HepG2 (cell line): ENCODE data around the gene GCNT4. TPM values are rescaled to one million over a fixed set of nuclear protein-coding genes. Genes with fewer than 3 reads are reported as not detected.

ENCODE experiments used
- ARNT2 ChIP-seq: sonication (generic); formaldehyde crosslinking; IDR thresholded peaks from 2 replicates; pipeline ENCODE4 v1.8.0; 2022; ENCODE audit warnings: mild to moderate bottlenecking, low read depth, missing genetic modification reagents, moderate library complexity
- KLF12 ChIP-seq: sonication (generic); formaldehyde crosslinking; IDR thresholded peaks from 2 replicates; pipeline ENCODE4 v1.4.0; 2020; ENCODE audit warnings: missing genetic modification reagents, borderline replicate concordance
- MAFK ChIP-seq, 2 experiments: IDR thresholded peaks in 1 of 2; conservative IDR thresholded peaks in 1 of 2; 2 replicates each; pipeline ENCODE4 v1.6.1; 2011; ENCODE audit warnings: improper control_type of control experiment in 2 of 2, low read length in 2 of 2
- MBD4 ChIP-seq: IDR thresholded peaks from 2 replicates; pipeline ENCODE4 v1.6.1; 2012; ENCODE audit warnings: low read length, inconsistent platforms, borderline replicate concordance
- MLLT10 ChIP-seq: sonication (generic); formaldehyde crosslinking; IDR thresholded peaks from 2 replicates; pipeline ENCODE4 v1.4.0; 2020; ENCODE audit warnings: missing genetic modification reagents
- NAIF1 ChIP-seq: sonication (generic); formaldehyde crosslinking; IDR thresholded peaks from 2 replicates; pipeline ENCODE4 v1.5.0; 2020; ENCODE audit warnings: mild to moderate bottlenecking, missing genetic modification reagents, borderline replicate concordance
- POGZ ChIP-seq: sonication (generic); formaldehyde crosslinking; IDR thresholded peaks from 2 replicates; pipeline ENCODE4 v1.4.0; 2020; ENCODE audit warnings: mild to moderate bottlenecking, missing genetic modification reagents
- REL ChIP-seq: sonication (generic); formaldehyde crosslinking; conservative IDR thresholded peaks from 2 replicates; pipeline ENCODE4 v1.8.0; 2022; ENCODE audit warnings: mild to moderate bottlenecking, missing genetic modification reagents, moderate library complexity
- SP5 ChIP-seq: IDR thresholded peaks from 2 replicates; pipeline ENCODE4 v1.6.1; 2016; ENCODE audit warnings: low read depth, borderline replicate concordance
- STAG1 ChIP-seq: sonication (generic); formaldehyde crosslinking; IDR thresholded peaks from 2 replicates; pipeline ENCODE4 v1.4.0; 2020; ENCODE audit warnings: missing genetic modification reagents
- YY1 ChIP-seq: IDR thresholded peaks from 2 replicates; pipeline ENCODE4 v1.6.1; 2011; ENCODE audit warnings: low read length, low read depth, moderate library complexity, mild to moderate bottlenecking; ENCODE audit not compliant: insufficient read depth, insufficient replicate concordance
- ZBTB38 ChIP-seq: sonication (generic); formaldehyde crosslinking; IDR thresholded peaks from 2 replicates; pipeline ENCODE4 v1.5.1; 2020; ENCODE audit warnings: mild to moderate bottlenecking, missing genetic modification reagents
- ZNF225 ChIP-seq: sonication (generic); formaldehyde crosslinking; IDR thresholded peaks from 2 replicates; pipeline ENCODE4 v1.4.0; 2020; ENCODE audit warnings: mild to moderate bottlenecking, missing genetic modification reagents
- ZNF282 ChIP-seq: fragments of 450-650 bp; IDR thresholded peaks from 2 replicates; pipeline ENCODE4 v1.6.1; 2018; ENCODE audit not compliant: partially characterized antibody
- ZNF383 ChIP-seq: sonication (generic); formaldehyde crosslinking; IDR thresholded peaks from 2 replicates; pipeline ENCODE4 v1.4.0; 2020; ENCODE audit warnings: missing genetic modification reagents, mild to moderate bottlenecking, borderline replicate concordance
- ZNF605 ChIP-seq: sonication (generic); formaldehyde crosslinking; IDR thresholded peaks from 2 replicates; pipeline ENCODE4 v1.8.0; 2022; ENCODE audit warnings: mild to moderate bottlenecking, missing genetic modification reagents
- polyA plus RNA-seq, 8 experiments: library from polyadenylated mRNA; depleted of rRNA in 3 of 8; stranded (reverse) in 7 of 8; unstranded in 1 of 8; fragments of >200 nt; fragmentation: Illumina TruSeq in 4 of 8; extraction: Trizol in 4 of 8; gene quantifications; 2 replicates each; pipeline versions ENCODE4 v1.2.1 to v1.2.3, GENCODE V29; 2011 to 2016; ENCODE audit warnings: low read depth in 4 of 8, missing spikeins in 1 of 8, mixed read lengths in 1 of 8; ENCODE audit not compliant: insufficient read depth in 1 of 8
- total RNA-seq, 5 experiments: library from RNA; depleted of rRNA; stranded (reverse); fragments of >200 nt; fragmentation: Illumina TruSeq; extraction: Trizol; gene quantifications; 2 replicates each; pipeline ENCODE4 v1.2.3, GENCODE V29; 2016; ENCODE audit warnings: low read depth in 1 of 5
- TF ChIP-seq, protein P1 (sequence below): sonication (generic); formaldehyde crosslinking; IDR thresholded peaks from 2 replicates; pipeline ENCODE4 v1.4.0; 2020; ENCODE audit warnings: mild to moderate bottlenecking, missing genetic modification reagents
- TF ChIP-seq, protein P2 (sequence below): sonication (generic); formaldehyde crosslinking; IDR thresholded peaks from 2 replicates; pipeline ENCODE4 v1.8.0; 2022; ENCODE audit warnings: mild to moderate bottlenecking, missing genetic modification reagents, borderline replicate concordance
- TF ChIP-seq, protein P3 (sequence below): sonication (generic); formaldehyde crosslinking; IDR thresholded peaks from 2 replicates; pipeline ENCODE4 v1.8.0; 2022; ENCODE audit warnings: mild to moderate bottlenecking, missing genetic modification reagents, moderate library complexity
- TF ChIP-seq, protein P4 (sequence below): sonication (generic); IDR thresholded peaks from 2 replicates; pipeline ENCODE4 v1.6.1; 2016; ENCODE audit warnings: low read depth, borderline replicate concordance
- TF ChIP-seq, protein P5 (sequence below): IDR thresholded peaks from 2 replicates; pipeline ENCODE4 v1.6.1; 2012; ENCODE audit warnings: low read length, improper control_type of control experiment

GCNT4 gene
- total and polyA plus RNA-seq, 2 of the 13 experiments (the other 11 are each of a cell fraction or from before 2014, with no cell fraction given), result 0.22 to 0.38 TPM

DNA sequence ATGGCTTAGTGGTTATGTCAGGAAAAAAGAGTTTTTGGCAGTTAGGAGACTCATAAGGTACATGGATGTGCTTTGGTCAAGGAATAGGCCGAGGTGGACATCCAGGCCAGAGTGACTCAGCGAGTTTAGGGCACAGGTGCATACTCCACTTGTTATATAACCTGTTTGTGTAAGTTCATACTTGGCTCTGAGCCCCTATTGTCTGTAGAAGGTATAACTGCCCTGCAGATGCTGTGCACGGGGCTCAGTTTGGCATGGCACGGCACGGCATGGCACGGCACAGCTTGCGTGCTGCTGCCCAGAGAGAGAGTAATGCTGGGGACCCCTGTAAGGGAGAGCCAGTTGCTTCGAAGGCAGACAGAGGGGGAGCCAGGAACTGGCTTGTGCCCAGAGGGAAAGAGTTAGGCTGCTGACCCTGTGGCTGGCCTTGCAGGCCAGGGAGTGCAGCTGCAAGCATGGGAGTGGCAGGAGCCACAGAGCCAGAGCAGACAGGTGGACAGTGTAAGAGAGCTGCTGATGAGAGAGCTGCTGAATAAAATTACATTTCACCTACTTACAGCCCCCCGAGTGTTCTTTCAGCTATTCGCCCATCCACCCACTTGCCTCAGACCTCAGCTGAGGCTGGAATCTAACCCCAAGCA, 32.2 kb downstream of the GCNT4 start (continued):
- TF ChIP-seq YY1 (no peak), KLF12 (no peak), MBD4 (no peak), MLLT10 (CRISPR knock-in tag) (no peak), ZNF605 (no peak), ZBTB38 (CRISPR knock-in tag) (peak; percentile 45; the same call in 1 of the 2 replicates), ZNF225 (CRISPR knock-in tag) (no peak), POGZ (CRISPR knock-in tag) (peak; percentile 90), ARNT2 (no peak), NAIF1 (CRISPR knock-in tag) (no peak), SP5 (no peak), MAFK (conservative IDR thresholded peaks at IDR 0.05 in 1 of 2, IDR thresholded peaks at IDR 0.05 in 1 of 2; ENCODE audit: low read length in 2 of 2) (peak; percentile 44; a peak in 2 of 4 replicates), ZNF383 (CRISPR knock-in tag) (no peak), REL (no peak), ZNF282 (no peak), STAG1 (CRISPR knock-in tag) (no peak)
- TF ChIP-seq, protein P1, sequence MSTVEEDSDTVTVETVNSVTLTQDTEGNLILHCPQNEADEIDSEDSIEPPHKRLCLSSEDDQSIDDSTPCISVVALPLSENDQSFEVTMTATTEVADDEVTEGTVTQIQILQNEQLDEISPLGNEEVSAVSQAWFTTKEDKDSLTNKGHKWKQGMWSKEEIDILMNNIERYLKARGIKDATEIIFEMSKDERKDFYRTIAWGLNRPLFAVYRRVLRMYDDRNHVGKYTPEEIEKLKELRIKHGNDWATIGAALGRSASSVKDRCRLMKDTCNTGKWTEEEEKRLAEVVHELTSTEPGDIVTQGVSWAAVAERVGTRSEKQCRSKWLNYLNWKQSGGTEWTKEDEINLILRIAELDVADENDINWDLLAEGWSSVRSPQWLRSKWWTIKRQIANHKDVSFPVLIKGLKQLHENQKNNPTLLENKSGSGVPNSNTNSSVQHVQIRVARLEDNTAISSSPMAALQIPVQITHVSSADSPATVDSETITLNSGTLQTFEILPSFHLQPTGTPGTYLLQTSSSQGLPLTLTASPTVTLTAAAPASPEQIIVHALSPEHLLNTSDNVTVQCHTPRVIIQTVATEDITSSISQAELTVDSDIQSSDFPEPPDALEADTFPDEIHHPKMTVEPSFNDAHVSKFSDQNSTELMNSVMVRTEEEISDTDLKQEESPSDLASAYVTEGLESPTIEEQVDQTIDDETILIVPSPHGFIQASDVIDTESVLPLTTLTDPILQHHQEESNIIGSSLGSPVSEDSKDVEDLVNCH (CRISPR knock-in tag), result no peak
- TF ChIP-seq, protein P2, sequence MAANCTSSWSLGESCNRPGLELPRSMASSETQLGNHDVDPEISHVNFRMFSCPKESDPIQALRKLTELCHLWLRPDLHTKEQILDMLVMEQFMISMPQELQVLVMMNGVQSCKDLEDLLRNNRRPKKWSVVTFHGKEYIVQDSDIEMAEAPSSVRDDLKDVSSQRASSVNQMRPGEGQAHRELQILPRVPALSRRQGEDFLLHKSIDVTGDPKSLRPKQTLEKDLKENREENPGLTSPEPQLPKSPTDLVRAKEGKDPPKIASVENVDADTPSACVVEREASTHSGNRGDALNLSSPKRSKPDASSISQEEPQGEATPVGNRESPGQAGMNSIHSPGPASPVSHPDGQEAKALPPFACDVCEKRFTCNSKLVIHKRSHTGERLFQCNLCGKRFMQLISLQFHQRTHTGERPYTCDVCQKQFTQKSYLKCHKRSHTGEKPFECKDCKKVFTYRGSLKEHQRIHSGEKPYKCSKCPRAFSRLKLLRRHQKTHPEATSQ (CRISPR knock-in tag), result peak; percentile 28; the same call in 1 of the 2 replicates
- TF ChIP-seq, protein P3, sequence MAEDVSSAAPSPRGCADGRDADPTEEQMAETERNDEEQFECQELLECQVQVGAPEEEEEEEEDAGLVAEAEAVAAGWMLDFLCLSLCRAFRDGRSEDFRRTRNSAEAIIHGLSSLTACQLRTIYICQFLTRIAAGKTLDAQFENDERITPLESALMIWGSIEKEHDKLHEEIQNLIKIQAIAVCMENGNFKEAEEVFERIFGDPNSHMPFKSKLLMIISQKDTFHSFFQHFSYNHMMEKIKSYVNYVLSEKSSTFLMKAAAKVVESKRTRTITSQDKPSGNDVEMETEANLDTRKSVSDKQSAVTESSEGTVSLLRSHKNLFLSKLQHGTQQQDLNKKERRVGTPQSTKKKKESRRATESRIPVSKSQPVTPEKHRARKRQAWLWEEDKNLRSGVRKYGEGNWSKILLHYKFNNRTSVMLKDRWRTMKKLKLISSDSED (CRISPR knock-in tag), result no peak
- TF ChIP-seq, protein P4, sequence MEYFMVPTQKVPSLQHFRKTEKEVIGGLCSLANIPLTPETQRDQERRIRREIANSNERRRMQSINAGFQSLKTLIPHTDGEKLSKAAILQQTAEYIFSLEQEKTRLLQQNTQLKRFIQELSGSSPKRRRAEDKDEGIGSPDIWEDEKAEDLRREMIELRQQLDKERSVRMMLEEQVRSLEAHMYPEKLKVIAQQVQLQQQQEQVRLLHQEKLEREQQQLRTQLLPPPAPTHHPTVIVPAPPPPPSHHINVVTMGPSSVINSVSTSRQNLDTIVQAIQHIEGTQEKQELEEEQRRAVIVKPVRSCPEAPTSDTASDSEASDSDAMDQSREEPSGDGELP, result no peak
- TF ChIP-seq, protein P5, sequence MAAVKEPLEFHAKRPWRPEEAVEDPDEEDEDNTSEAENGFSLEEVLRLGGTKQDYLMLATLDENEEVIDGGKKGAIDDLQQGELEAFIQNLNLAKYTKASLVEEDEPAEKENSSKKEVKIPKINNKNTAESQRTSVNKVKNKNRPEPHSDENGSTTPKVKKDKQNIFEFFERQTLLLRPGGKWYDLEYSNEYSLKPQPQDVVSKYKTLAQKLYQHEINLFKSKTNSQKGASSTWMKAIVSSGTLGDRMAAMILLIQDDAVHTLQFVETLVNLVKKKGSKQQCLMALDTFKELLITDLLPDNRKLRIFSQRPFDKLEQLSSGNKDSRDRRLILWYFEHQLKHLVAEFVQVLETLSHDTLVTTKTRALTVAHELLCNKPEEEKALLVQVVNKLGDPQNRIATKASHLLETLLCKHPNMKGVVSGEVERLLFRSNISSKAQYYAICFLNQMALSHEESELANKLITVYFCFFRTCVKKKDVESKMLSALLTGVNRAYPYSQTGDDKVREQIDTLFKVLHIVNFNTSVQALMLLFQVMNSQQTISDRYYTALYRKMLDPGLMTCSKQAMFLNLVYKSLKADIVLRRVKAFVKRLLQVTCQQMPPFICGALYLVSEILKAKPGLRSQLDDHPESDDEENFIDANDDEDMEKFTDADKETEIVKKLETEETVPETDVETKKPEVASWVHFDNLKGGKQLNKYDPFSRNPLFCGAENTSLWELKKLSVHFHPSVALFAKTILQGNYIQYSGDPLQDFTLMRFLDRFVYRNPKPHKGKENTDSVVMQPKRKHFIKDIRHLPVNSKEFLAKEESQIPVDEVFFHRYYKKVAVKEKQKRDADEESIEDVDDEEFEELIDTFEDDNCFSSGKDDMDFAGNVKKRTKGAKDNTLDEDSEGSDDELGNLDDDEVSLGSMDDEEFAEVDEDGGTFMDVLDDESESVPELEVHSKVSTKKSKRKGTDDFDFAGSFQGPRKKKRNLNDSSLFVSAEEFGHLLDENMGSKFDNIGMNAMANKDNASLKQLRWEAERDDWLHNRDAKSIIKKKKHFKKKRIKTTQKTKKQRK, result no peak
